HepG2 (cell line): Measurements from ENCODE around the gene ZNF112. TPM values are rescaled to one million over a fixed set of nuclear protein-coding genes. Genes with fewer than 3 reads are reported as not detected.

Source experiments
- ARID5B ChIP-seq: IDR thresholded peaks from 2 replicates; pipeline ENCODE4 v1.4.0; 2020; ENCODE audit warnings: mild to moderate bottlenecking, missing genetic modification reagents
- CHCHD3 ChIP-seq: sonication (generic); formaldehyde crosslinking; IDR thresholded peaks from 2 replicates; pipeline ENCODE4 v1.8.0; 2022; ENCODE audit warnings: mild to moderate bottlenecking, missing genetic modification reagents, moderate library complexity
- DMTF1 ChIP-seq: sonication (generic); formaldehyde crosslinking; IDR thresholded peaks from 2 replicates; pipeline ENCODE4 v1.4.0; 2020; ENCODE audit warnings: mild to moderate bottlenecking, missing genetic modification reagents
- ESRRA ChIP-seq: sonication (generic); formaldehyde crosslinking; IDR thresholded peaks from 2 replicates; pipeline ENCODE4 v1.5.1; 2020; ENCODE audit warnings: mild to moderate bottlenecking, low read depth, missing genetic modification reagents
- GMEB2 ChIP-seq: IDR thresholded peaks from 2 replicates; pipeline ENCODE4 v1.6.1; 2016; ENCODE audit warnings: missing biosample characterization, missing genetic modification reagents, low read depth
- JUN ChIP-seq: sonication (generic); formaldehyde crosslinking; IDR thresholded peaks from 2 replicates; pipeline ENCODE4 v1.4.0; 2020; ENCODE audit warnings: mild to moderate bottlenecking, missing genetic modification reagents
- MXD4 ChIP-seq: IDR thresholded peaks from 2 replicates; pipeline ENCODE4 v1.6.1; 2016; ENCODE audit warnings: mild to moderate bottlenecking, missing biosample characterization, missing genetic modification reagents
- NAIF1 ChIP-seq: sonication (generic); formaldehyde crosslinking; IDR thresholded peaks from 2 replicates; pipeline ENCODE4 v1.5.0; 2020; ENCODE audit warnings: mild to moderate bottlenecking, missing genetic modification reagents, borderline replicate concordance
- NFKB2 ChIP-seq: sonication (generic); formaldehyde crosslinking; IDR thresholded peaks from 2 replicates; pipeline ENCODE4 v1.4.0; 2020; ENCODE audit warnings: missing genetic modification reagents, borderline replicate concordance
- NFYC ChIP-seq: IDR thresholded peaks from 2 replicates; pipeline ENCODE4 v1.6.1; 2016; ENCODE audit warnings: missing genetic modification reagents, missing compliant biosample characterization
- PCBP1 ChIP-seq: fragments of 200-400 bp; formaldehyde crosslinking; IDR thresholded peaks from 2 replicates; pipeline ENCODE4 v1.6.1; 2017; ENCODE audit warnings: mild to moderate bottlenecking, low read depth, low read length, borderline replicate concordance
- PITX1 ChIP-seq: sonication (generic); formaldehyde crosslinking; IDR thresholded peaks from 2 replicates; pipeline ENCODE4 v1.5.1; 2020; ENCODE audit warnings: mild to moderate bottlenecking, missing genetic modification reagents
- RFXANK ChIP-seq: IDR thresholded peaks from 2 replicates; pipeline ENCODE4 v1.6.1; 2016
- SAFB2 ChIP-seq: sonication (generic); formaldehyde crosslinking; IDR thresholded peaks from 2 replicates; pipeline ENCODE4 v1.5.1; 2020; ENCODE audit warnings: missing genetic modification reagents, low read depth, mild to moderate bottlenecking, borderline replicate concordance
- TRAFD1 ChIP-seq: sonication (generic); formaldehyde crosslinking; IDR thresholded peaks from 2 replicates; pipeline ENCODE4 v1.5.1; 2020; ENCODE audit warnings: missing genetic modification reagents, mild to moderate bottlenecking, borderline replicate concordance
- YEATS2 ChIP-seq: sonication (generic); formaldehyde crosslinking; IDR thresholded peaks from 2 replicates; pipeline ENCODE4 v1.4.0; 2020; ENCODE audit warnings: missing genetic modification reagents, borderline replicate concordance
- ZEB1 ChIP-seq: IDR thresholded peaks from 2 replicates; pipeline ENCODE4 v1.6.1; 2012; ENCODE audit warnings: mild to moderate bottlenecking, low read depth, inconsistent platforms; ENCODE audit not compliant: insufficient replicate concordance
- ZMYM4 ChIP-seq: sonication (generic); formaldehyde crosslinking; IDR thresholded peaks from 2 replicates; pipeline ENCODE4 v1.8.1; 2023; ENCODE audit warnings: mild to moderate bottlenecking, missing genetic modification reagents
- ZNF224 ChIP-seq: sonication (generic); formaldehyde crosslinking; IDR thresholded peaks from 2 replicates; pipeline ENCODE4 v1.5.0; 2020; ENCODE audit warnings: mild to moderate bottlenecking, missing genetic modification reagents
- ZNF44 ChIP-seq: sonication (generic); formaldehyde crosslinking; IDR thresholded peaks from 2 replicates; pipeline ENCODE4 v1.5.1; 2020; ENCODE audit warnings: mild to moderate bottlenecking, missing genetic modification reagents
- polyA plus RNA-seq, 8 experiments: library from polyadenylated mRNA; depleted of rRNA in 3 of 8; stranded (reverse) in 7 of 8; unstranded in 1 of 8; fragments of >200 nt; fragmentation: Illumina TruSeq in 4 of 8; extraction: Trizol in 4 of 8; gene quantifications; 2 replicates each; pipeline versions ENCODE4 v1.2.1 to v1.2.3, GENCODE V29; 2011 to 2016; ENCODE audit warnings: low read depth in 4 of 8, missing spikeins in 1 of 8, mixed read lengths in 1 of 8; ENCODE audit not compliant: insufficient read depth in 1 of 8
- total RNA-seq, 5 experiments: library from RNA; depleted of rRNA; stranded (reverse); fragments of >200 nt; fragmentation: Illumina TruSeq; extraction: Trizol; gene quantifications; 2 replicates each; pipeline ENCODE4 v1.2.3, GENCODE V29; 2016; ENCODE audit warnings: low read depth in 1 of 5

ZNF112 gene
- total and polyA plus RNA-seq, 2 of the 13 experiments (the other 11 are each of a cell fraction or from before 2014, with no cell fraction given) = 1.8 to 3.6 TPM

- TF ChIP-seq GMEB2 = no peak
- TF ChIP-seq JUN (CRISPR knock-in tag) = no peak
- no peak for TF ChIP-seq PCBP1
- peak; percentile 69 for TF ChIP-seq ZMYM4 (CRISPR knock-in tag)
- 0 out of 2 replicates have a peak, but pooled peaks have one; percentile 38 for TF ChIP-seq MXD4 (CRISPR knock-in tag)
- 0 out of 2 replicates have a peak, but pooled peaks have one; percentile 73 for TF ChIP-seq NAIF1 (CRISPR knock-in tag)
- TF ChIP-seq RFXANK (CRISPR knock-in tag) = no peak
- peak; percentile 30; the same call in 1 of the 2 replicates for TF ChIP-seq TRAFD1
- TF ChIP-seq DMTF1 (CRISPR knock-in tag) = no peak
- peak; percentile 83; the same call in 1 of the 2 replicates for TF ChIP-seq NFKB2
- TF ChIP-seq PITX1 (CRISPR knock-in tag) = peak; percentile 67; the same call in 1 of the 2 replicates
- TF ChIP-seq ZNF44 (CRISPR knock-in tag) = no peak
- no peak for TF ChIP-seq CHCHD3
- no peak for TF ChIP-seq SAFB2 (CRISPR knock-in tag)
- no peak for TF ChIP-seq ESRRA (CRISPR knock-in tag)
- TF ChIP-seq ARID5B (CRISPR knock-in tag) = peak; percentile 58; the same call in 1 of the 2 replicates
- TF ChIP-seq ZNF224 (CRISPR knock-in tag) = no peak
- TF ChIP-seq ZEB1 = peak; percentile 78
- TF ChIP-seq NFYC (CRISPR knock-in tag) = no peak; the same call in 1 of the 2 replicates
- TF ChIP-seq YEATS2 (CRISPR knock-in tag) = peak; percentile 82
Observed at GRCh38 chr19:44356383-44357111, at the start of gene ZNF112 (continued).
